NCI-H510A (cell line): ENCODE results near the gene UBE2S.
"Not testable (repeated sequence)": the region's sequence is repeated elsewhere in the genome, so short reads cannot be mapped to it uniquely, and the experiment has no call there.

Experiments used
- DNase-seq: peaks from one replicate; lab custom pipeline; 2025; lab: John Stamatoyannopoulos, UW

Gene UBE2S

DNA sequence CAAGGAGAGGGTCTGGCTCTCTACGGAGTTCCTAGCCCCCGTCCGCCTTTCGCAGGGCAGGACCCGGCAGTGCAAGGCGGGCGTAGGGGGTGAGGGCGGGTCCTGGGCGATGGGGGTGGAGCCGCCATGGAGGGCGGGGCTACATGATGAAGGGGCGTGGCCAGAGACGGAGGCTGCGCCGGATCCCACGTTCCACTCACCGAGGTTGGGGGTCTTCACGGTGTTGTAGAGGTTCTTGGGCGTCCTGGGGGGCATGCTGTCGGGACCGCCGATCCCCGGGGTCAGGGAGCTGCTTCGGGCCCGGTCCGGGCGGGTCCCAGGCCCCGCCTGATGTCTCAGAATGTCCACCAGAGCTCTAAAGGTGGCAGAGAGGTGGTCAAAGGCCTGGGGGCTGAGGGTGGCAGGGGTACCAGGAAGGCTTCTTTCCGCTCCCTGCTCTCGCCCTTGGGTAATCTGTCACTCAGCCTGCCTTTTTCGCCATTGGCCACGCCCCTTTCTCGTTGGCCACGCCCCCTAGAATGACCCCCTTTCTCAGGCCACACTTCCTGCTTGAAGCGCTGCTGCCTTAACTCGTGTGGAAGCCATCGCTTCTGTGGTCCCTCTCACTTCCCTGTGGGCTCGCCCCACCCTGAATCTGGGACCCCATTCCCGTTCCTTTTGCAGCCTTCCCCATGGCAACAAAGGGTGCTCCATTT is 33.0 kb upstream of the UBE2S start:
- no peak for DNase-seq

DNA sequence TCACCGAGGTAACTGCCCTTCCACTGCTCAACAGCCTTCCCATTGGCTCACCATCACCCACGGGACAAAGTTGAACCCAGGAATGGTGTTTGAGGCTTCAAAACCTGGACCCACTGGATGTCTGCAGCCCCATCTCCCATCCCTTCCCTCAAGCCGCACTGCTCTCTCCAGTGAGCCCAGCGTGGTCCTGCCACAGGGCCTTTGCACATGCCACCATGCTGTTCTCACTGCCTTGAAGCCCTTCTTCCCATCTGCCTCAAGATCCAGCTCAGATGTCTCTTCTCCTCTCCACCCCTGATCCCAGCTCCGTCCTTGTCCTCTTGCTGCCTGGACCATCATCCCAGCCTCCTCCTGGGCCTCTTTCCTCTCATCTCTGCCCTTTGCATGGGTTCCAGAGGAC is 31.5 kb upstream of the UBE2S start:
- DNase-seq, result no peak

DNA sequence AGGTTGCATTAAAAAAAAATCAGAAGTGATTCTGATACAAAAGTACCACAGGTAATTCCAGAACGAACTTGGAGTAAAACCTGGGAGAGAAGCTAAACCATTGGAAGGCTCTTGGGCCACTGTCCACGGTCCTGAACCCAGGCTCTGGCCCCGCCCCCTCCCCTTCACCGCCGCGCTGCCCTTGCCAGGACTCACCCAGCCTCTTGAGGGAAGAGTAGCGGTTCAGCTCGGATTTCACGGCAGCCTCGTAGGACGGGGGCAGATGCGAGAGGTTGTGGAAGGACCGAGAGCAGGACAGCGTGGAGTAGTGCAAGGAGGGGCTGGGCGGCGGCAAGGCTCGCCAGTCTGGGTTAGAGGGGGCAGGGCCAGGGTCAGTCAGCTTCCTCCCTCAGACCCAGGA is 29.8 kb upstream of the UBE2S start:
- DNase-seq, result peak; percentile 33

DNA sequence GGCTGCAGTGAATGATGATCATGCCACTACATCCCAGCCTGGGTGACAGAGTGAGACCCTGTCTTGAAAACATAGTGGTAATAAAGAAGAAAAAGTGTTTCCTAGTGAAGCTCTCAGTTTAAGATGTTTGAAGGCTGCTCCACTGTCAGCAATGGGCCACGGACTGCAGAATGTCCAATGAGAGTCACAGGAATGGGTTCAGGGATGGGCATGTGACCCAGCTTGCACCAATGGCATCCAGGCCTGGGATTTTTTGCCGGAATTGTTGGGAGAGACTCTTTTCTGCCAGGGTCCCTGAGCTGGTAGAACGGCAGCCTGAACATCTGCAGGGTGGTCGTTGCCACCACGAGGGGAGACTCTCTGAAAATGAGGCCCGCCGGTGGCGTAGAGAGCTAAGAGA is 29.3 kb upstream of the UBE2S start:
- no peak for DNase-seq

DNA sequence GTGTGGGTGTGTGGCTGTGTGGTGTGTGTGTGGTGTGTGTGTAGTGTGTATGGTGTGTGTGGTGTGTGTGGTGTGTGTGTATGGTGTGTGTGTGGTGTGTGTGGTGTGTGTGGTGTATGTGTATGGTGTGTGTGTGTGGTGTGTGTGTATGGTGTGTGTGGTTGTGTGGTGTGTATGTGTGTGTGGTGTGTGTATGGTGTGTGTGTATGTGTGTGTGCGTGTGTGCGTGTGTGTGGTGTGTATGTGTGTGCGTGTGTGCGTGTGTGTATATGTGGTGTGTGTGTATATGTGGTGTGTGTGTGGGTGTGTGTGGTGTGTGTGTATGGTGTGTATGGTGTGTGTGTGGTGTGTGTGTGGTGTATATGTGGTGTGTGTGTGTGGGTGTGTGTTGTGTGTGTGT is 27.4 kb upstream of the UBE2S start:
- no peak for DNase-seq

DNA sequence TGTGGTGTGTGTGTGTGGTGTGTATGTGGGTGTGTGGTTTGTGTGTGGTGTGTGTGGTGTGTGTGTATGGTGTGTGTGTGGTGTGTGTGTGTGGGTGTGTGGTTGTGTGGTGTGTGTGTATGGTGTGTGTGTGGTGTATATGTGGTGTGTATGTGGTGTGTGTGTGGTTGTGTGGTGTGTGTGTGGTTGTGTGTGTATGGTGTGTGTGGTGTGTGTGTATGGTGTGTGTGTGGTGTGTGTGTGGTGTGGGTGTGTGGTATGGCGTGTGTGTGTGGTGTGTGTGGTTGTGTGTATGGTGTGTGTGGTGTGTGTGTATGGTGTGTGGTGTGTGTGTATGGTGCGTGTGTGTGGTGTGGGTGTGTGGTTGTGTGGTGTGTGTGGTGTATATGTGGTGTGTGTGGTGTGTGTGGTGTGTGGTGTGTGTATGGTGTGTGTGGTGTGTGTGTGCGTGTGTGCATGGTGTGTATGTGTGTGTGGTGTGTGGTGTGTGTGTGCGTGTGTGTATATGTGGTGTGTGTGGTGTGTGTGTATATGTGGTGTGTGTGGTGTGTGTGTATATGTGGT is 26.9 kb upstream of the UBE2S start:
- DNase-seq, result no peak

DNA sequence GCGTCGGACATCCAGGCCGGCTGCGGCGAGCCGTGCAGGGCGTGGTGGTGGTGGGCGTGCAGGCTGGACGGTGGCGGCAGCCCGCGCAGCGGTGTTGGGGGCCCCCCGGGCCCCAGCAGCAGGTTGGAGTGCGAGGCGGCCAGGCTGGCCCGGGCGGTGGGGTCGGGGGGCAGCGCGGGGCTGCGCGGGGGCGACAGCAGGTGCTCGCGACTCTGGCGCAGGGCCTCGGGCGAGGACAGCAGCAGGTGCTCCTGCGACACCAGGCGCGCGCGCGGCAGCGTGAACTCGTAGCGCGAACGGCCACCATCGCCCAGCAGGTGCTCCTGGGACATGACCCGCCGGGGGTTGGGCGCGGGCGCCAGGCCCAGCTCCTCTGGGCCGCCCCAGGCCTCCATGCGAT is 25.7 kb upstream of the UBE2S start:
- DNase-seq, result no peak

DNA sequence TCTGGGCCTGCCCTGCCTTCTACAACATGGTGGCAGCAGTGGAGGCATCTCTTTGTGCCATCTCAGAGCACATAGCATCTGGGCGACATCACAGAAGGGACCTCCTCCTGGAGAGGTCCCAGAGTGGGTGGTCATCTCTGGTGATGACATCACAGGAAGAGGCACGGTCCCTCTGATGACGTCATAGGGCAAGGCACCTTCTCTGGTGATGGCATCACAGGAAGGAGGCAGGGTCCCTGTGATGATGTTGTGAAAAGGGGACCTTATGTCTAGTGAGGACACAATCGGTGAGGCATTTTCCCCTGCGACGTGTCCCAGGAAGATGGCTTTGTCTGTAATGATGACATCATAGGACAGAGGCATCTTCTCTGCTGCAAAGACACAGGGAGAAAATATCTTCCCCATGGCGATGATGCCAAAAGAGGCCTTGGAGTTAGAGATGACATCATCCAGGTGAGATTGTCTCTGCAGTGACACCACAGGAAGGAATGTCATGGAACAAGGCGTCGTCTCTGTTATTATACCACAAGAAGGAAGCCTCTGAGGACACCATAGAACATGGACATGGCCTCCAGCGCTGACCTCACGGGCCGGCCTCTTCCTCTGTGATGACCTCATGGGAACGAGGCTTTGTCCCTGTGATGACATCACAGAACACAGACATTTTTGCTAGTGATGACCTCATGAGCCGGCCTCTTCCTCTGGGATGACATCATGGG is 24.8 kb upstream of the UBE2S start:
- DNase-seq, result no peak

DNA sequence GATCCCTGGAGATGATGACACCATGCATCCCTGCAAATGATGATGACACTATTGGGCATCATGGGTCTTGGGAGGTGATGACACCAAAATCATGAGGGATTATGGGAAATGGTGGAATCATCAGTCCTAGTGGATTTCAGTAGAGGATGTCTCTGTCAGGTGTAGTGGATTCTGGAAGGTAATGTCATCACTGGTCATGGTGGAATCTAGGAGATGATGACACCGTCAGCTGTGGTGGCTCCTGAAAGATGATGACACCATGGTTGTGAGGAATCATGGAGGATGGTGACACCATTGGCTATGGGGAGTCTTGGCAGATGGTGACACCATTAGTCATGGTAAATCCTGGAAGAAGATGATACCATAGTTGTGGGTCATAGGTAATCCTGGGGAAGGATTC is 23.6 kb upstream of the UBE2S start:
- no peak for DNase-seq

DNA sequence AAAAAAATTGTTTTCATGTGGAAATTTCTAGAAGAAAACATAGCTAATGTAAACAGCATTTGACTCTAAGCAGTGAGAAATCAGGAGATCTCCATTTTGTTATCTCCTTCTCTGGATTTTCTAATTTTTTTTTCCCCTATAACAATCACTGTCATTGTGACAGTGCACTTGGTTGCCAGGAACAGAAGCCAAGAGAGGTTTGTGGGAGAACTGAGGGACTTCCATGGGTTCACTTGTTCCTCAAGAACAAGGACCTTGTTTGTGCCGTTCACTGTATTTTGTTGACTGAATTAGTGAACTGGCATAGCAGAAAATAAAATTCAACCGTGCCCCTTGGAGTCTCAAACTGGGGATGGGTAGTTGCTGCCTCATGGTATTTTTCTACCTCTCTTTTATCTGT is 18.5 kb upstream of the UBE2S start:
- no peak for DNase-seq

DNA sequence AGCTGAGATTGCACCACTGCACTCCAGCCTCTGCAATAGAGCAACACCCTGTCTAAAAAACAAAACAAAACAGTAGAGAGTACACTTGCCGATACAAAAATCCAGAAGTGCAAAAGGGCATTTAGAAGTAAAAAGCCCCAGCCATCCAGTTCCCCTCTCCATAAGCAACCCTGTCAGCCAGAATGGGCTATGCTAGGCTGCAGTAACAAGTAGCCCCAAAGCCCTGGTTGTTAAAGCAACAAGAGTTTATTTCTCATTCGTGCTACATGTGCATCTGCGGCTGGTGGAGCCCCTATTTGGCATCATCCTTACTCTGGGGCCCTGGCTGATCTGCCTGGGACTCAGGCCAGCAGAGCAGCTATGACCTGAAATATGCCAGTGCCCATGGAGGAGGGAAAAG is 16.9 kb upstream of the UBE2S start:
- no peak for DNase-seq

DNA sequence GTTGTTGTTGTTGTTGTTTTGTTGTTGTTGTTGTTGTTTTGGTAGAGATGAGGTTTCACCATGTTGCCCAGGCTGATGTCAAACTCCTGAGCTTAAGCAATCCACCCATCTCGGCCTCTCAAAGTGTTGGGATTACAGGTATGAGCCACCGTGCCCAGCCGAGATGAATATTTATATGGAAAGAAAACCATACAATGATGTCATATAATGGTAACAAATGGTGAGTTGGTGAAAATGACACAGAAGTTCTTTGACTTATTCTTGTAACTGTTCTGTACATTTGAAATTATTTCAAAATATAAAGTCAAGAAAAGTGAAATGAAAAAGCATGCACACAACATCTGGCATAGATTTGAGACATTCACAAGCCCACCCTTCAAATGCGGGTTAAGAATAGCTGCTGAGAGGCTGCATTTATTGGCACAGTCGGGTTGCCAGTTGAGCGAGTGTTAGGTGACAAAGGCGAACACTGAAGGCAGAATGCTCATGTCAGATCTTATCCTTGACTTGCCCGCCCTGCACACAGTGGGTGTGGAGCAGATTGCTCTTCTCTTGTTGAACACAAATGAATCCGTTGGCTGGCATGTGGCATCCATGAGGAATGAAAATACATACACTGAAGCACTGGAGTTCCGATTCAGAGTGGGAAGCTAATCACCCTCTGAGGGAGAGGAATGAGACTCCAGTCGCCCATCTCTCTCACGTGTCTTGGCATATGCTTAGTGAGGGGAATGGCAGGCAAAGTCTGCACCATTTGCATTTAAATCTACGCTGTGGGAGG is 15.8 kb upstream of the UBE2S start:
- no peak for DNase-seq

DNA sequence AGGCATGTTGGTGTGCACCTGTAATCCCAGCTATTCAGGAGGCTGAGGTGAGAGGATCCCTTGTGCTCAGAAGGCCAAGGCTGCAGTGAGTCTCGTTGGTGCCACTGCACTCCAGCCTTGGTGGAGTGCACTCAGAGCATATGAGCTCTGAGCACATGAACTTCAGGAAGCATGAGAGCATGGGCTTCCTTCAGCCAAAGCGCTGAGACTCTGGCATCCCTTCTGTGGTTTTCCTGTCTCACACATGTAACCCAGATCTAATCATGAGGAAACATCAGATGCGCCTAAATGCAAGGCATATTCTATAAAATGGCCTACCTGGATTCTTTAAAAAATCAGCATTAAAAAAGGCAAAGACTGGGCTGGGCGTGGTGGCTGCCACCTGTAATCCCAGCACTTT is 13.7 kb upstream of the UBE2S start:
- not testable (repeated sequence) for DNase-seq

DNA sequence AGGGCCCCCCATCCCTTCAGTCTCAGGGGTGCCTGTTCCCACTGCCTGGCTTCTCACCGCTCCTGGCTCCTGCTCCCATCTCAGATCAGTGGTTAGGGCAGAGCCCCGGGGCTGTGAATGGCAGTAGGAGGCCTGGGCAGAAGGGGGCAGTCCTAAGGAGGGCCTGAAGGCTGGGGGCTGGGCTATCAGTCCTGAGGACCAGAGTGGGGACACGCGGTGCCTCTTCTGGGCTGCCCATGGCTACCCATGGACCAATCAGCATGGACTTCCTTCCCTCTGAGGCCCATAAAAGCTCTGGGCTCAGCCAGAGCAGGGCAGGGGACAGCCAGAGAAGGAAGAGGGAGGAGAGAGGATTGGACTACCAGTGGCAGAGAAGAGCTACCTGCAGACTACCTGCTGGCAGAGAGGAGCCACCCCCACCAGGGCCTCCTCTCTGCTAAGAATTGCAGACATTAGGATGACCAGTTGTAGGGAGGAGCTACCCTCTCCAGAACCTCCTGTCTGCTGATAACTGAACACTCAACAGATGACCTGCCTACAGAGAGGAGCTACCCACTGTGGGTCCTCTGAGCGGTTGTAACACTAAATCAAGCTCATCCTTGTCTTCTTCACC is 12.1 kb upstream of the UBE2S start:
- no peak for DNase-seq

DNA sequence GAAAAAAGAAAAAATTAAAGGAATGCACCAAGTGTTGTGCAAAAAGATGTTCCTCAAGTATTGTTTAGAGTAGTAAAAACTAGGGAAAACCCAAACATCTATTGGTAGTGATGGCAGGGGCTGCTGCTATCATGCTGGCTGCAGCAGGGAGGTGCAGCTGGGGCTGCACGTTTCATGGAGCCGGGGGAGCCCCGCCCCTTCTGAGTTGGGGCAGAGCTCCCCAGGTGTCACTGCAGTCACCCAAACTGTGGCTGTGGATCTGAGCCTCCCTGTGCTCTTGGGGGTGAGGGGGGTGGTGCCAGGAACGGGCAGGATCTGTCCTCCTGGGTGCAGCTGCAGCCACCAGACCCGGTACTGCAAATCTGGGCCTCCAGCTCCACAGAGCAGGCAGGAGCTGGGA is 11.5 kb upstream of the UBE2S start:
- DNase-seq, result no peak

DNA sequence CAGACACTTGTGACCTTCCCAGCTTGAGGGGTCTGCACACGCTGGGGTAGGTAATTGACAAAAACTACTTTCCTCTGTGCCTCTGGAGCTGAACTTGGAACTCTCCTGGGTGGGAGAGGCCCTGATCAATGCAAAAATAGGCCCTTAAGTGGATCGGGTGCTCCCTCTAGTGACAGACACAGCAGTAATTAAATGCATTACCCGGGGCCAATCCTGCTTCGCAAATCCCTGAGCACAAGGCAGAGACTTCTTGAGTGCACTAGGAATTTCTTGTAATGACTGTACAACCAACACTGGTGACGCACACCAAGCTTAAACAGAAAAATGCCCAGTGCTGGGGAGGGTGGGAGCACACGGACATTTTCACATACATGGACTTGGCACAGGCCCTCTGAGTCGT is 10.6 kb upstream of the UBE2S start:
- no peak for DNase-seq

DNA sequence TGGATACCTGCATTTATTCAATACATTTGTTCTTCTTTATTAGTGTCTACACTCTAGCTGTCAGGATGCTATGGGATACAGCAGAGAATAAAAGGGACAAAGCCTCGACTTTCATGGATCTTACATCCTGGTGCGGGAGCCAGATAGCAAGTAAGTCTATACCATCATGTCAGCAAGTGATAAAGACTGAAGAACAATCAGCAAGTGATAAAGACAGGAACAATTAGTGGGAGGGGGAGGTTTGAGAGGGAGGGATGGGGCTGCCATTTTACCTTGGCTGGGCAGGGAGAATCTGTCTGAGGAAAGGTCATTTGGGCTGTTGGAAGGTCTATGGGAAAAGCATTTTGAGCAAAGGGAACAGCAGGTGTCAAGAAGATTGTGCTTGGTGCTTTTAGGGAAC is 2.6 kb upstream of the UBE2S start:
- no peak for DNase-seq

DNA sequence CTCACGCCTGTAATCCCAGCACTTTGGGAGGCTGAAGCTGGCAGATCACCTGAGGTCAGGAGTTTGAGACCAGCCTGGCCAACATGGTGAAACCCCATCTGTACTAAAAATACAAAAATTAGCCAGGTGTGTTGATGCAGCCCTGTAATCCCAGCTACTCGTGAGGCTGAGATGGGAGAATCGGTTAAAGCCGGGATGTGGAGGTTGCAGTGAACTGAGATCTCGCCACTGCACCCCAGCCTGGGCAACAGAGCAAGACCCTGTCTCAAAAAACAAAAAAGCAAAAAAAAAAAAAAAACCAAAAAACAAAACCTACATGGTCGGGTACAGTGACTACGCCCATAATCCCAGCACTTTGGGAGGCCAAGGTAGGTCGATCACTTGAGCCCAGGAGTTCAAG is 1.6 kb upstream of the UBE2S start:
- DNase-seq, result not testable (repeated sequence)

DNA sequence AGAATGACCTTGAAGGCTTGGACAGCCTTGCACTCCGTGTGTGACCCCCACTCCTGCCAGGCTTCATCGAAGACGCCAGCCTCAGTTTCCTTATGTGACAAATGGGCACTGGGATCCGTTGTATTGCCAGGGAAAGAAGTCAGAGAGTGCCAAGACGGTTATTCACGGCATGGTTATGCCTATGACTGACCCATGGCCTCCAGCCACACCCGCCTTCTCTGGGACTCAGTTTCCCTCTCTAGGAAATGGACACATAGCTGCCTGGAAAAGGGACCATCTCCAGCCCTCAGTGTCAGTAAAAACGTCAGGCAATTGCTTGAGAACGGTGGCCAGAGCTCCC is 915 bp upstream of the UBE2S start:
- DNase-seq, result no peak

DNA sequence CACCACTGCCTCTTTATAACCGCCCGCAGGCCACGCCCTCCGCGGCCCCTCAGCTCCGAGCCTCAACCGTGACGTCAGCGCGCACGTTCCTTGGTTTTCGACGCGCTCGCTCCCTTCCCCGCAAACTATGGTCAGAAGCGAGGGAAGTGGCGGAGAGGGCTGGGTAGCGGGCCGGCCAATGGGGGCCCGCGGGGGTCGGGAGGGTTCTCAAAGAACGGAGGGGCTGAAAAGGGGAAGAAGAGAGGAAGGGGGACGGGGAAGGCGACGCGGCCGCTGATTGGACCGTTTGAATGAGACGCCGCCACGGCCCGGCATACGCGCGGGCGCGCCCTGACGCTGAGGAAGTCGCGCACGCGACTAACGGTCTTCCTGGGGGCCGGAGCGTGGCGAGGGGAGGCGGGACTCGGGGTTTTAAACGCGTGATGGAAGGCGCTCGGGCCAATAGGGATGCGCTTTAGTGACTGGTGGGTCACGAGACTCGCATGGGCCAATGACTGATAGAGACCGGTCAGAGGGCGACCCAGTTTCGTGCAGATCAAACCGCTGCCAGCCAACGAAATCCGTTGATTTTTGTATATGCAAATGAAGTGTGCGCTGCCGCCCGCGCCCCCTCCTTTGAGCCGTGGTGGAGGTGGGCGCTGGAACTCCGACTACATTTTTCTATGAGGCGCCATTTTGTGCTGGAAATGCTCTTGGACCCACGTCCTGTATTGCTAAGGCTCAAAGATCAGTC is 378 bp upstream of the UBE2S start:
- DNase-seq, result peak; percentile 97

DNA sequence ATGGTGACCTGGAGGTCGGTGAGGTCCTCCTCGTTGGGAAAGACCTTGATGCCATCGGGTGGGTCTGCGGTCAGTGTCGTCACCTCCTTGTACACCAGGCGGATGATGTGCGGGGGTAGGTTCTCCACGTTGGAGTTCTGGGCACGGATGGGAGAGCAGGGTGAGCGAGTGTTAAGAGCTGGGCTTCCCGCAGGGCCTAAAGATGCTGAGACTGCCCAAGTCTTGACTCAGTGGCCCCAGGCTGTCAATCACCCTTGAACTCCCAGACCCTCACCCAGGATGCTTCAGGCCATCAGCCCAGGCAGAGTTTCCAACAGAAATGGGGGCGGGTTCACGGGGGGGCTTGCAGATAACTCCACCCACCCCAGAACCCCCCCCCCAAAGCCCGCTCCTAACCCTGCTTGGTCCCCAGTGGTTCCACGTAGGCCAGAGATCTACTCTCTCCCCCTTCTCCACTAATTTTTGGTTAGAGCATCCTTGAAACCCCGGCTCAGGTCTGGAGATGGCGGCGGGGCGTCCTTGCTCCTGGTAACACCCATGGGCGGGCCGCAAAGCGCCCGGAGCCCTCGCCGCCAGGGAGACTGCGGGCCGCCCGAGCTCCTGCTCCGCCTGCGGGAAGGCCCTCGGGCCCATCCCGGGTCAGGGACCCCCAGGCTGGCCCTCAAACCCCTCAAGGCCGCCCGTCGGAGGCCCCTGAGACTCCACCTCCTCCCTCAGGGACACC is 600 bp downstream of the UBE2S start:
- no peak for DNase-seq
